Stimulated activated CD4-positive, alpha-beta T cell treated with anti-CD3 and anti-CD28 coated beads, Interleukin-15, amount 100 ng/mL, for 24 hours (primary cell): Measurements from ENCODE around the gene CCR9.
A peak's percentile ranks its signal among the peaks of the same experiment; 100 is the strongest.

Experiments used
- DNase-seq: peaks from one replicate; pipeline ENCODE4 v3.0.0-alpha.2; 2020

Gene CCR9

DNA sequence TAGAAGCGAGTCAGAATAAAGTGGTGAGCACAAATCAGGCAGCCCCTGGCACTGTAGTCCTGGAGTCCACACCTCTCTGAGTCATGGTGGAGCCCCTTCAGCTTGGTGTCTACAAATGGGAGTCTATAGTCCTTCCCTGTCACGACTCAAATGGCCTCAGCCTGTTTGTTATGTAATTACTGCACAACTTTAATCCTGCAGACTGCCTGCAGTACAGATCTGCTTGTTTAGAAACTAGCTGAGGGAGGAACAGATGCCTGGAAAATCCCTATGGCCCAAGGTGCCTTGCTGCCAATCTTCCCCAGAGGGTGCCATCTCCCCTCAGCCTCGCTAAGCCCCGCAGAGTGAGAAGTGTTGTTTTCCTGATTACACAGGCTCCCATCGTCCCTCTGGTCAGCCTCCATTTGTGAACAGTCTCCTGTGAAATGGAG lies 53.0 kb downstream of the CCR9 start:
- no peak for DNase-seq

DNA sequence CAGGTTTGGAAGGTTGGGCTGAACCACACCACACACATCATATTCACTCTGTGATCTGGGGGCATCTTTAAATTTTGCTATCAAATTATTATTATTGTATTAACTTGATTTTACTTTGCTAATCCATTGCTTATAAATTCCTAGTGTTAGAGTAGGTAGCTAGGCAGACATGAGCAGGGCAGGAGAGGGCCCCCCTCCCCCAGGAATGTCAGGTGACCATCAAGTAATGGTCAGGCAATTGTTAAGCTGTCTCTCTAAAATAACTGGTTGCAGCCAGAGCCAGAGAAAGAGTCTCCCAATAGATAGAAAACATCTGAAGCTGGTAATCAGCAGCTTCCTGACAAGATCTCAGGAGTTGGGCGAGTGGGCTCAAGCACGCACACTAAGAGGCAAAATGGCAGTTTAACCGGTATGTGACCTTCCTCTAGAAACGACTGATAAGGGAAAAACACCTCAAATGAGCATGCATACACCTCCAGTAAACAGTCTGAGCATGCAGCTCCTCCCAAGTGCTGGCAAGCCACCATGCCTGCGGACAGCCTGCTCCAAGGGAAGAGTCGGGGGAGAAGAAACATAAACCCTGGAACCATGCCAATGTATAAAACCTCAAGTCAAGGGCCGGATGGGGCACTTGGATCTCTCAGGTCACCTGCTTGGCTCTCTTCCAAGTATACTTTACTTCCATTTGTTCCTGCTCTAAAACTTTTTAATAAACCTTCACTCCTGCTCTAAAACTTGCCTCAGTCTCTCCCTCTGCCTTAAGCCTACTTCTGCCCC lies 53.8 kb downstream of the CCR9 start:
- DNase-seq = no peak

GRCh38 chr3:45940781-45941365 lies 54.5 kb downstream of the CCR9 start:
- DNase-seq = no peak

DNA sequence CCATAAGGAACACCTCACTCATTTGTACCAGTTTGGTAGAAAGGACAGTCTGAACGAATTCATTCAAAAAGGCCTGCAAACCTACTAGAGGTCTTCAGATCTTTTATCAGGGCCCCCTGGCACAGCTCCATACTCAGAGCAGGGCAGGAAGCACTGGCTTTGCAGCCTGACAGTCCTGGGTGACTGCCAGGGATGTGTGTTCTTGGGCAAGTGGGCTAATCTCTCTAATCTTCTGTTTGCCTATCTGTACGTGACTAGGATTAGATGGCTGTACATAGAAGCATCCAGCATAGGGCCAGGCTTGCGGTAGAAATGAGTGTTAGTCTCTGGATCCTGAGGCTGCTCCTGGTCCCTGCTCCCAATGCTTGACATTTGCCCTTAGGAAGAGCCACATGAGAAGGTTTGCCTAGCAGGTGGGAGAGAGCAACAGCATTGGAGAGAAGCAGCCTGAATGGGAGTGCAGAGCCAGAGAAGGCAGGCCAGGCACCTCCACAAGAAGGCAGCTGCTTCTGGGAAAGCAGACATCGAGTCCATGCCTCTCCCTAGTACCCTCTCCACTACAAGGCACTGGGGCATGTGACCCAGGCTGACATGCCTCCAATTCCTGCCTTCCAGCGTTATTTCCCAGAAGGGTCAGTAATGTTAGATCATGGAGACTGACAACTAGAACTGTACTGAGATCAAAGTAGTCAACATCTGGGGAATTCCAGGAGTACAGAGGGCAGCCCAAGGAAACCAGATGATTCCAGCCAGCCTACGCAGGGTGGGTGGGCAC lies 55.9 kb downstream of the CCR9 start:
- DNase-seq = no peak

- peak; percentile 57 for DNase-seq
Observed at GRCh38 chr3:45943207-45943846, 57.0 kb downstream of the CCR9 start, which contains the start of gene CXCR6. TSS of gene CXCR6 (plus strand) at chr3:45943464. CDS start at chr3:45946482, 3,018 bp downstream.

GRCh38 chr3:45944830-45945620 lies 58.7 kb downstream of the CCR9 start:
- DNase-seq = no peak

GRCh38 chr3:45946307-45946706 lies 60.0 kb downstream of the CCR9 start:
- DNase-seq = no peak

DNA sequence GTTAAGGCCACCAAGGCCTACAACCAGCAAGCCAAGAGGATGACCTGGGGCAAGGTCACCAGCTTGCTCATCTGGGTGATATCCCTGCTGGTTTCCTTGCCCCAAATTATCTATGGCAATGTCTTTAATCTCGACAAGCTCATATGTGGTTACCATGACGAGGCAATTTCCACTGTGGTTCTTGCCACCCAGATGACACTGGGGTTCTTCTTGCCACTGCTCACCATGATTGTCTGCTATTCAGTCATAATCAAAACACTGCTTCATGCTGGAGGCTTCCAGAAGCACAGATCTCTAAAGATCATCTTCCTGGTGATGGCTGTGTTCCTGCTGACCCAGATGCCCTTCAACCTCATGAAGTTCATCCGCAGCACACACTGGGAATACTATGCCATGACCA lies 60.5 kb downstream of the CCR9 start:
- DNase-seq = no peak

DNA sequence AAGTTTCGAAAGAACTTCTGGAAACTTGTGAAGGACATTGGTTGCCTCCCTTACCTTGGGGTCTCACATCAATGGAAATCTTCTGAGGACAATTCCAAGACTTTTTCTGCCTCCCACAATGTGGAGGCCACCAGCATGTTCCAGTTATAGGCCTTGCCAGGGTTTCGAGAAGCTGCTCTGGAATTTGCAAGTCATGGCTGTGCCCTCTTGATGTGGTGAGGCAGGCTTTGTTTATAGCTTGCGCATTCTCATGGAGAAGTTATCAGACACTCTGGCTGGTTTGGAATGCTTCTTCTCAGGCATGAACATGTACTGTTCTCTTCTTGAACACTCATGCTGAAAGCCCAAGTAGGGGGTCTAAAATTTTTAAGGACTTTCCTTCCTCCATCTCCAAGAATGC lies 61.0 kb downstream of the CCR9 start:
- DNase-seq = no peak

DNA sequence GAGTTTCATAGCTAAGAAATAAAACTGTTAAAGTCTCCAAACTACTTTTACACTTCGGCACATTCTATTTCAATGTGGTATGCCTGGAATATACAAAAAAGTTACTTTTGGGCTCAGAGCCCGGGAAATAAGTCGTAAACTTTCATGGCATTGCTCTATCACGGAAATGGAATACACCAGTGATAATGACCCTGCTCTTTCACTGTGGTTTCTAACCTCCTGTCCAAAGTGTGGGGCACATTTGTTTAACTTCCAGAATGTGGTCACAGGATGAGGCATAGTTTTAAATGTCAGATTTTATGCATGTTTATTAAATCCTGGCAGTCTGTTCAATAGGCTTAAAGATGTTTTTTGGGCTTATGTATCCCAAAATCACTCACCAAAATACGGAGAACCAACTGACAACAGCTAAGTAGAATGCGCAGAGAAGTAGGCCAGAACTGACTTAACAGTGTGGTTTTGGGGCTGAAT lies 62.0 kb downstream of the CCR9 start:
- no peak for DNase-seq

GRCh38 chr3:45948881-45949280 lies 62.5 kb downstream of the CCR9 start:
- DNase-seq = no peak

DNA sequence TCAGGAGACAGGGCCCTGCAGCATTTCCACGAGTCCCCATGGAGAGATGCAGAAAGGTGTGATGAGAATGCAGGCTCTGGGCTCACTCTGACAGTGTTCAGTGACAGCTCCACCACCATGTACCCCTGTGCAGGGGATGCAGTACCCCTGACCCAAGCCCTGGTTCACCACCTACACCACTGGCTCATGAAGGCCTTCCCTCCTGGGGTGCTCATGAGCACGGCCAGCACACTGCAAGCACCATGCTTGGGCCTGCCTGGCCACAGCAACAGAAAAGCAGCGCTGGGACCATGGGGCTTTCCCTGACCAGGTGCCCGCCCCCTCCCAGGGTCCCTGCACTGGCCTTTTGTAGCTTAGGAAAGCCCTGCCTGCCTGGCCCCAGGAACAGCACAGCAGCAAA lies 63.1 kb downstream of the CCR9 start:
- no peak for DNase-seq

DNA sequence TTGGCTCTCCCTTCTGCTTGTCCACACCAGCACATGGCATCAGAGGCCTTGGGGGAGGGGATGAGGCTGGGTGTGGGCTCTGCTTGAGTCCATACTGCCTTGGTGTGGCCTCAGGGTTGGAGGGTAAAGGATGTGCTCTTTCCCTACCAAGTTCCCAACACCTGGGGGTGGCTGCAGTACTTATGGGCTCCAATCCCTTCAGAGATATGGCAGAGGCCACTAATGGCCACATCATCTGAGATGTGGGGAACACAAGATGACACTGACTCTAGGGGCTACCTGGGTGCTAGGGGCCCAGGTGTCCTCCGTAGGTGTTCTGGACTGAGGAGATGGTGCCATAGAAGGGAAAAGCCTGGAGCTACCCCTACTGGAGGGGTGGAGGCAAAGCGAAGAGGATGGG lies 63.8 kb downstream of the CCR9 start:
- DNase-seq = no peak

GRCh38 chr3:45950686-45951600 lies 64.6 kb downstream of the CCR9 start:
- DNase-seq = peak; percentile 65

GRCh38 chr3:45951946-45952345 lies 65.6 kb downstream of the CCR9 start:
- DNase-seq = no peak

- DNase-seq = no peak
Observed at GRCh38 chr3:45952456-45952855, 66.1 kb downstream of the CCR9 start.
